ENCODE measurements around the gene CPNE4.

CPNE4 gene

DNA sequence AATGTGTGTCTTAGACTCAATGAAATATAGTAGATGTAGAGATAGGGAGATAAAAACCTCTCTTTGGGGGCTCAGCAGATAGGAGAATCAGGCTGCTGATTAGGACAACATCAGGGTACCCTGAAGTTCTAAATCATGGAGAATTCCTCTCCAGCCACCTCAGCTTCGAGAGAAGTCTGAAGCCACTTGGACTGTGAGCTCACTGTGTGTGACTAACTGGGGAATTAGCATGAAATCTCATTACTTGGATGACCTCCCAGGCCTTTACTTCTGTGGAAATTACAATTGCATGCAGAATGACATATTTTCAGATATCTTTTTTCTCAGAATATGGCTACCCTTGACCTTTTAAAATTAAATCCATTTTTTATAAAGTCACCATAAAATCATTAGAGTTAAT is 404.0 kb downstream of the CPNE4 start:
- no peak overlapping the region for H3K27ac ChIP-seq
- no peak overlapping the region for H3K4me2 ChIP-seq
- H3K79me2 ChIP-seq (ENCODE audit: insufficient read depth, low read depth): no peaks in the 10 kb centered on the region
- H3K27me3 ChIP-seq (ENCODE audit: insufficient read depth, low read depth): no peaks in the 10 kb centered on the region
- H4K20me1 ChIP-seq (ENCODE audit: insufficient read depth): no peaks in the 10 kb centered on the region
- TF ChIP-seq, protein P1, sequence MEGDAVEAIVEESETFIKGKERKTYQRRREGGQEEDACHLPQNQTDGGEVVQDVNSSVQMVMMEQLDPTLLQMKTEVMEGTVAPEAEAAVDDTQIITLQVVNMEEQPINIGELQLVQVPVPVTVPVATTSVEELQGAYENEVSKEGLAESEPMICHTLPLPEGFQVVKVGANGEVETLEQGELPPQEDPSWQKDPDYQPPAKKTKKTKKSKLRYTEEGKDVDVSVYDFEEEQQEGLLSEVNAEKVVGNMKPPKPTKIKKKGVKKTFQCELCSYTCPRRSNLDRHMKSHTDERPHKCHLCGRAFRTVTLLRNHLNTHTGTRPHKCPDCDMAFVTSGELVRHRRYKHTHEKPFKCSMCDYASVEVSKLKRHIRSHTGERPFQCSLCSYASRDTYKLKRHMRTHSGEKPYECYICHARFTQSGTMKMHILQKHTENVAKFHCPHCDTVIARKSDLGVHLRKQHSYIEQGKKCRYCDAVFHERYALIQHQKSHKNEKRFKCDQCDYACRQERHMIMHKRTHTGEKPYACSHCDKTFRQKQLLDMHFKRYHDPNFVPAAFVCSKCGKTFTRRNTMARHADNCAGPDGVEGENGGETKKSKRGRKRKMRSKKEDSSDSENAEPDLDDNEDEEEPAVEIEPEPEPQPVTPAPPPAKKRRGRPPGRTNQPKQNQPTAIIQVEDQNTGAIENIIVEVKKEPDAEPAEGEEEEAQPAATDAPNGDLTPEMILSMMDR (conservative IDR thresholded peaks at IDR 0.05; ENCODE audit: low read depth, low read length): no peak
- H2AFZ ChIP-seq (ENCODE audit: low read depth): no peak overlapping the region
- no peak overlapping the region for H3K4me3 ChIP-seq (IDR thresholded peaks at IDR 0.05; ENCODE audit: insufficient read depth, low read depth, low read length)
- H3K36me3 ChIP-seq (ENCODE audit: insufficient read depth): no peaks in the 10 kb centered on the region
- no peaks in the 10 kb centered on the region for H3K4me1 ChIP-seq (ENCODE audit: low read depth, poor library complexity, severe bottlenecking)
- H3K9ac ChIP-seq: no peak overlapping the region

DNA sequence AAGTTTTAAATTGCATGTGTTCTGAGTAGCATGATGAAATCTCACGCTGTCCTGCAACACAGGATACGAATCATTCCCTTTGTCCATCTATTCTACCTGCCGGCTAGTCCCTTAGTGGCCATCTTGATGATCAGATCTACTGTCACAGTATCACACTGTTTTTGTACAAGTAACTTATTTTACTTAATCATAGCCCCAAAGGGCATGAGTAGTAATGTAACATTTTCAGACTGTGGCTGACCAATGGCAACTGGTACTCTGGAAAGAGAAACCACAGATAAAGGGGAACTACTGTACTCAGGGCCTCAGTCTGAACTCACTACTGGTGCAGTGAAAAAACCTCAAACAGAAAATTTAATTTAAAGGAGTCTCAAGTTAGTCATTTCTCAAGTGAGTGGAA is 404.7 kb downstream of the CPNE4 start:
- Histone ChIP-seq H3K9ac (no peak overlapping the region), H3K27ac (no peak overlapping the region), H3K4me3 (IDR thresholded peaks at IDR 0.05; ENCODE audit: insufficient read depth, low read depth, low read length) (no peak overlapping the region), H4K20me1 (ENCODE audit: insufficient read depth) (no peaks in the 10 kb centered on the region), H2AFZ (ENCODE audit: low read depth) (no peak overlapping the region), H3K27me3 (ENCODE audit: insufficient read depth, low read depth) (no peaks in the 10 kb centered on the region), H3K4me1 (ENCODE audit: low read depth, poor library complexity, severe bottlenecking) (no peaks in the 10 kb centered on the region), H3K79me2 (ENCODE audit: insufficient read depth, low read depth) (no peaks in the 10 kb centered on the region), H3K36me3 (ENCODE audit: insufficient read depth) (no peaks in the 10 kb centered on the region), H3K4me2 (no peak overlapping the region)
- TF ChIP-seq, protein P1 (conservative IDR thresholded peaks at IDR 0.05; ENCODE audit: low read depth, low read length): no peak

DNA sequence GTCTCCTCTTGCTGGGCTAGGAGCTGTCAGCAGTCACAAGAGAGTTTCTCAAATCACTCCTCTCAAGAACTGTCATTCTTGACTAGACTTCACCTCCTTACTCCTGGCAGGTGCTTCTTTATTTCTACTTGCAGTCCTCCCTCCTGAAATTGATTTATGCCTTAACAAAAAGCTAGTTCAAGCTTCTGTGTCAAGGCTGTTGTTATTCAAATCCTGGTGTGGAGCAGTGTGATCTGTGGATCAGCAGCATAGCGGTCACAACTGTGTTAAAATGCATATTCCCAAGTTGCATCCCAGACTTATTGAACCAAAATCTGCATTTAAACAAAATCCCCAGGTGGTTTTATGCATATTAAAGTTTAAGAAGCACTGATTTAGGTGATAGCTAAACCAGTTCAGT is 411.4 kb downstream of the CPNE4 start:
- H3K27me3 ChIP-seq (ENCODE audit: insufficient read depth, low read depth): no peaks in the 10 kb centered on the region
- no peaks in the 10 kb centered on the region for H3K36me3 ChIP-seq (ENCODE audit: insufficient read depth)

DNA sequence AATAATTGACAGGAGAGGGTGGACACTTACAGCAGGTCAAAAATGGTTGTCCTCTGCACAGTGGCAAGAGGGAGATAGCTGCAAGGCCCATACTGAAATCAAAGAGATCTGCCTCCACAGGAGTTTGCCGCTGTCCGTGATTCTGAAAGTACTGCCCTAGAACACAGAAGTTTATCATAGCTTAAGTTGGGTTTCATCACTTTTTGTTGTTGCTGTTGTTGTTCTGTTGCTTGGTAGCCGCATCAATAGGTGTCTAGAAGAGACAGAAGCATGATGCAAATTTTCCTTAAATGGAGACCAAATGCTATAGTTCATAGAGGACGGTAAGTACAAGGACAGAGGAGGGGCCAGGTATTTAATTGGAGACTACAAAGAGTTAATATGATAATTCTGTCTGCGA is 412.1 kb downstream of the CPNE4 start:
- no peak overlapping the region for H3K9ac ChIP-seq
- H3K27ac ChIP-seq: no peak overlapping the region
- no peaks in the 10 kb centered on the region for H3K27me3 ChIP-seq (ENCODE audit: insufficient read depth, low read depth)
- TF ChIP-seq, protein P1 (conservative IDR thresholded peaks at IDR 0.05; ENCODE audit: low read depth, low read length): no peak
- no peaks in the 10 kb centered on the region for H3K36me3 ChIP-seq (ENCODE audit: insufficient read depth)
- H3K79me2 ChIP-seq (ENCODE audit: insufficient read depth, low read depth): no peaks in the 10 kb centered on the region
- H3K4me3 ChIP-seq (IDR thresholded peaks at IDR 0.05; ENCODE audit: insufficient read depth, low read depth, low read length): no peak overlapping the region
- no peaks in the 10 kb centered on the region for H3K4me1 ChIP-seq (ENCODE audit: low read depth, poor library complexity, severe bottlenecking)
- H3K4me2 ChIP-seq: no peak overlapping the region
- no peak overlapping the region for H2AFZ ChIP-seq (ENCODE audit: low read depth)
- no peaks in the 10 kb centered on the region; the same call in 1 of the 2 replicates for H4K20me1 ChIP-seq (ENCODE audit: insufficient read depth)

More for the DNA sequence above, 411.4 kb downstream of the CPNE4 start:
- Histone ChIP-seq H3K4me2 (no peak overlapping the region), H3K79me2 (ENCODE audit: insufficient read depth, low read depth) (no peaks in the 10 kb centered on the region), H3K4me1 (ENCODE audit: low read depth, poor library complexity, severe bottlenecking) (no peaks in the 10 kb centered on the region), H2AFZ (ENCODE audit: low read depth) (no peak overlapping the region), H3K27ac (no peak overlapping the region), H3K9ac (no peak overlapping the region), H3K4me3 (IDR thresholded peaks at IDR 0.05; ENCODE audit: insufficient read depth, low read depth, low read length) (no peak overlapping the region), H4K20me1 (ENCODE audit: insufficient read depth) (no peaks in the 10 kb centered on the region)
- TF ChIP-seq, protein P1 (conservative IDR thresholded peaks at IDR 0.05; ENCODE audit: low read depth, low read length): no peak

Data from KMS-11 (cell line).